ENCODE data around the gene SLC9A9.
A peak's percentile ranks its signal among the peaks of the same experiment; 100 is the strongest.

Gene SLC9A9

GRCh38 chr3:143718463-143718862 lies 129.8 kb downstream of the SLC9A9 start:
- WGBS (ENCODE audit: extremely low coverage, insufficient coverage, low lambda C conversion rate): no CpG with 5 or more reads among the region's 7 CpGs
- H3K23ac ChIP-seq (ENCODE audit: low read length): no peak overlapping the region
- no peak overlapping the region for H3K27ac ChIP-seq (ENCODE audit: low read depth, low read length)
- H3K36me3 ChIP-seq (ENCODE audit: control insufficient read depth, insufficient read depth, low read length): no peaks in the 10 kb centered on the region
- no peak overlapping the region for H3K18ac ChIP-seq (ENCODE audit: low read length)
- no peak overlapping the region for H4K8ac ChIP-seq (ENCODE audit: low read depth, low read length)
- no peaks in the 10 kb centered on the region for H3K79me2 ChIP-seq (ENCODE audit: control insufficient read depth, insufficient read depth, low read length)
- H3K9ac ChIP-seq (ENCODE audit: low read length): no peak overlapping the region
- H3K4ac ChIP-seq (ENCODE audit: low read depth, low read length): no peak overlapping the region
- H3K4me1 ChIP-seq (ENCODE audit: control insufficient read depth, low read depth, low read length): no peaks in the 10 kb centered on the region
- H2BK120ac ChIP-seq (ENCODE audit: low read depth, low read length): no peak overlapping the region
- no peaks in the 10 kb centered on the region for H3K79me1 ChIP-seq (ENCODE audit: low read length)
- no peak overlapping the region for H3K4me3 ChIP-seq (ENCODE audit: low read length)
- no peaks in the 10 kb centered on the region for H3K27me3 ChIP-seq (ENCODE audit: insufficient read depth, low read length, poor library complexity)
- H3K56ac ChIP-seq (ENCODE audit: low read length): no peak overlapping the region
- no peak overlapping the region for H4K5ac ChIP-seq (ENCODE audit: low read length)
- no peak overlapping the region for H2BK15ac ChIP-seq (replicated peaks; ENCODE audit: low read depth)
- no peak overlapping the region for H2BK5ac ChIP-seq (ENCODE audit: low read length)
- H3K4me2 ChIP-seq (ENCODE audit: low read length): no peak overlapping the region
- no peak for DNase-seq
- H2AK5ac ChIP-seq (ENCODE audit: low read length): no peak overlapping the region

GRCh38 chr3:143716731-143717130 lies 131.5 kb downstream of the SLC9A9 start:
- Histone ChIP-seq H3K4ac (ENCODE audit: low read depth, low read length) (no peak overlapping the region), H3K18ac (ENCODE audit: low read length) (no peak overlapping the region), H4K8ac (ENCODE audit: low read depth, low read length) (no peak overlapping the region), H3K9ac (ENCODE audit: low read length) (no peak overlapping the region), H3K79me2 (ENCODE audit: control insufficient read depth, insufficient read depth, low read length) (no peaks in the 10 kb centered on the region), H3K36me3 (ENCODE audit: control insufficient read depth, insufficient read depth, low read length) (no peaks in the 10 kb centered on the region), H3K56ac (ENCODE audit: low read length) (no peak overlapping the region), H4K5ac (ENCODE audit: low read length) (no peak overlapping the region), H2BK5ac (ENCODE audit: low read length) (no peak overlapping the region), H2AK5ac (ENCODE audit: low read length) (no peak overlapping the region), H3K4me3 (ENCODE audit: low read length) (no peak overlapping the region), H2BK120ac (ENCODE audit: low read depth, low read length) (no peak overlapping the region), H3K23ac (ENCODE audit: low read length) (no peak overlapping the region), H3K4me1 (ENCODE audit: control insufficient read depth, low read depth, low read length) (no peaks in the 10 kb centered on the region), H3K79me1 (ENCODE audit: low read length) (no peaks in the 10 kb centered on the region), H3K27me3 (ENCODE audit: insufficient read depth, low read length, poor library complexity) (no peaks in the 10 kb centered on the region), H3K4me2 (ENCODE audit: low read length) (no peak overlapping the region), H2BK15ac (replicated peaks; ENCODE audit: low read depth) (no peak overlapping the region), H3K27ac (ENCODE audit: low read depth, low read length) (no peak overlapping the region)
- DNase-seq: no peak
- WGBS (ENCODE audit: extremely low coverage, insufficient coverage, low lambda C conversion rate): no CpG with 5 or more reads among the region's 4 CpGs

GRCh38 chr3:143712522-143712921 lies 135.7 kb downstream of the SLC9A9 start:
- no peaks in the 10 kb centered on the region for H3K27me3 ChIP-seq (ENCODE audit: insufficient read depth, low read length, poor library complexity)
- H4K8ac ChIP-seq (ENCODE audit: low read depth, low read length): no peak overlapping the region
- no peak overlapping the region for H4K5ac ChIP-seq (ENCODE audit: low read length)
- H3K36me3 ChIP-seq (ENCODE audit: control insufficient read depth, insufficient read depth, low read length): no peaks in the 10 kb centered on the region
- no peak overlapping the region for H3K23ac ChIP-seq (ENCODE audit: low read length)
- H3K4me3 ChIP-seq (ENCODE audit: low read length): no peak overlapping the region
- no peak overlapping the region for H3K9ac ChIP-seq (ENCODE audit: low read length)
- H3K4me2 ChIP-seq (ENCODE audit: low read length): no peak overlapping the region
- no peak overlapping the region for H3K27ac ChIP-seq (ENCODE audit: low read depth, low read length)
- H3K79me2 ChIP-seq (ENCODE audit: control insufficient read depth, insufficient read depth, low read length): no peaks in the 10 kb centered on the region
- no peak overlapping the region for H2AK5ac ChIP-seq (ENCODE audit: low read length)
- no peaks in the 10 kb centered on the region for H3K4me1 ChIP-seq (ENCODE audit: control insufficient read depth, low read depth, low read length)
- H3K18ac ChIP-seq (ENCODE audit: low read length): no peak overlapping the region
- H2BK15ac ChIP-seq (replicated peaks; ENCODE audit: low read depth): no peak overlapping the region
- no peaks in the 10 kb centered on the region for H3K79me1 ChIP-seq (ENCODE audit: low read length)
- H2BK5ac ChIP-seq (ENCODE audit: low read length): no peak overlapping the region
- no peak for DNase-seq
- no peak overlapping the region for H2BK120ac ChIP-seq (ENCODE audit: low read depth, low read length)
- H3K56ac ChIP-seq (ENCODE audit: low read length): no peak overlapping the region
- no peak overlapping the region for H3K4ac ChIP-seq (ENCODE audit: low read depth, low read length)

- Histone ChIP-seq H3K27ac (ENCODE audit: low read depth, low read length) (no peak overlapping the region), H3K79me2 (ENCODE audit: control insufficient read depth, insufficient read depth, low read length) (no peaks in the 10 kb centered on the region), H2BK5ac (ENCODE audit: low read length) (no peak overlapping the region), H3K18ac (ENCODE audit: low read length) (no peak overlapping the region), H4K8ac (ENCODE audit: low read depth, low read length) (no peak overlapping the region), H2AK5ac (ENCODE audit: low read length) (no peak overlapping the region), H3K4me3 (ENCODE audit: low read length) (no peak overlapping the region), H3K9ac (ENCODE audit: low read length) (no peak overlapping the region), H4K5ac (ENCODE audit: low read length) (no peak overlapping the region), H3K56ac (ENCODE audit: low read length) (peak overlapping the region; percentile 10), H3K79me1 (ENCODE audit: low read length) (no peaks in the 10 kb centered on the region), H3K27me3 (ENCODE audit: insufficient read depth, low read length, poor library complexity) (no peaks in the 10 kb centered on the region), H3K36me3 (ENCODE audit: control insufficient read depth, insufficient read depth, low read length) (no peaks in the 10 kb centered on the region), H3K4me2 (ENCODE audit: low read length) (no peak overlapping the region), H2BK120ac (ENCODE audit: low read depth, low read length) (no peak overlapping the region), H3K4ac (ENCODE audit: low read depth, low read length) (no peak overlapping the region), H3K4me1 (ENCODE audit: control insufficient read depth, low read depth, low read length) (no peaks in the 10 kb centered on the region), H3K23ac (ENCODE audit: low read length) (no peak overlapping the region), H2BK15ac (replicated peaks; ENCODE audit: low read depth) (no peak overlapping the region)
- DNase-seq: peak; percentile 68
- WGBS (ENCODE audit: extremely low coverage, insufficient coverage, low lambda C conversion rate): no CpG with 5 or more reads among the region's 1 CpG
These were observed 140.4 kb downstream of the SLC9A9 start for GRCh38 chr3:143707848-143708247.

GRCh38 chr3:143700431-143700975 lies 147.8 kb downstream of the SLC9A9 start:
- Histone ChIP-seq H3K27me3 (ENCODE audit: insufficient read depth, low read length, poor library complexity) (no peaks in the 10 kb centered on the region), H3K36me3 (ENCODE audit: control insufficient read depth, insufficient read depth, low read length) (no peaks in the 10 kb centered on the region), H3K23ac (ENCODE audit: low read length) (no peak overlapping the region), H3K18ac (ENCODE audit: low read length) (no peak overlapping the region), H3K27ac (ENCODE audit: low read depth, low read length) (no peak overlapping the region), H4K5ac (ENCODE audit: low read length) (no peak overlapping the region), H3K9ac (ENCODE audit: low read length) (no peak overlapping the region), H4K8ac (ENCODE audit: low read depth, low read length) (no peak overlapping the region), H2BK15ac (replicated peaks; ENCODE audit: low read depth) (no peak overlapping the region), H3K79me2 (ENCODE audit: control insufficient read depth, insufficient read depth, low read length) (no peaks in the 10 kb centered on the region), H3K4me2 (ENCODE audit: low read length) (no peak overlapping the region), H3K4me1 (ENCODE audit: control insufficient read depth, low read depth, low read length) (no peaks in the 10 kb centered on the region), H3K4ac (ENCODE audit: low read depth, low read length) (no peak overlapping the region), H2AK5ac (ENCODE audit: low read length) (no peak overlapping the region), H3K56ac (ENCODE audit: low read length) (no peak overlapping the region), H2BK5ac (ENCODE audit: low read length) (no peak overlapping the region), H3K79me1 (ENCODE audit: low read length) (no peaks in the 10 kb centered on the region), H3K4me3 (ENCODE audit: low read length) (no peak overlapping the region), H2BK120ac (ENCODE audit: low read depth, low read length) (no peak overlapping the region)
- no peak for DNase-seq
- WGBS (ENCODE audit: extremely low coverage, insufficient coverage, low lambda C conversion rate): no CpG with 5 or more reads among the region's 1 CpG

- no peaks in the 10 kb centered on the region for H3K27me3 ChIP-seq (ENCODE audit: insufficient read depth, low read length, poor library complexity)
- no peak overlapping the region for H3K27ac ChIP-seq (ENCODE audit: low read depth, low read length)
- H4K5ac ChIP-seq (ENCODE audit: low read length): no peak overlapping the region
- no peak overlapping the region for H3K9ac ChIP-seq (ENCODE audit: low read length)
- H2AK5ac ChIP-seq (ENCODE audit: low read length): no peak overlapping the region
- H2BK5ac ChIP-seq (ENCODE audit: low read length): no peak overlapping the region
- no peak overlapping the region for H3K4me2 ChIP-seq (ENCODE audit: low read length)
- H3K23ac ChIP-seq (ENCODE audit: low read length): peak overlapping the region; percentile 48
- H3K18ac ChIP-seq (ENCODE audit: low read length): no peak overlapping the region
- H3K36me3 ChIP-seq (ENCODE audit: control insufficient read depth, insufficient read depth, low read length): no peaks in the 10 kb centered on the region
- no peak overlapping the region for H2BK15ac ChIP-seq (replicated peaks; ENCODE audit: low read depth)
- no peak overlapping the region for H3K56ac ChIP-seq (ENCODE audit: low read length)
- WGBS (ENCODE audit: extremely low coverage, insufficient coverage, low lambda C conversion rate): no CpG with 5 or more reads among the region's 3 CpGs
- H2BK120ac ChIP-seq (ENCODE audit: low read depth, low read length): no peak overlapping the region
- DNase-seq: no peak
- no peaks in the 10 kb centered on the region for H3K79me2 ChIP-seq (ENCODE audit: control insufficient read depth, insufficient read depth, low read length)
- no peak overlapping the region for H4K8ac ChIP-seq (ENCODE audit: low read depth, low read length)
- H3K4ac ChIP-seq (ENCODE audit: low read depth, low read length): no peak overlapping the region
- H3K4me3 ChIP-seq (ENCODE audit: low read length): no peak overlapping the region
- H3K4me1 ChIP-seq (ENCODE audit: control insufficient read depth, low read depth, low read length): no peaks in the 10 kb centered on the region
- H3K79me1 ChIP-seq (ENCODE audit: low read length): no peaks in the 10 kb centered on the region
These were observed 148.8 kb downstream of the SLC9A9 start for GRCh38 chr3:143699424-143699823.
